GM19397 (cell line): ENCODE measurements around the gene ASNSD1.
"Not testable (repeated sequence)": the region's sequence is repeated elsewhere in the genome, so short reads cannot be mapped to it uniquely, and the experiment has no call there.

Experiments used
- ATAC-seq: cut with Tn5 transposase; IDR thresholded peaks from one replicate; pipeline ENCODE4 v1.9.1; 2021; ENCODE audit warnings: mild to moderate bottlenecking, moderate library complexity; ENCODE audit not compliant: unreplicated experiment

Gene ASNSD1

GRCh38 chr2:189685540-189686229, 24.4 kb downstream of the ASNSD1 start:
- no peak for ATAC-seq

GRCh38 chr2:189687796-189688195, 26.5 kb downstream of the ASNSD1 start:
- not testable (repeated sequence) for ATAC-seq

GRCh38 chr2:189696223-189696622, 35.0 kb downstream of the ASNSD1 start:
- no peak for ATAC-seq

- ATAC-seq, result no peak
Observed at GRCh38 chr2:189698020-189698887, 37.0 kb downstream of the ASNSD1 start.

- no peak for ATAC-seq
Observed at GRCh38 chr2:189700681-189701080, 39.4 kb downstream of the ASNSD1 start.

GRCh38 chr2:189702071-189702470, 40.8 kb downstream of the ASNSD1 start:
- ATAC-seq, result no peak

GRCh38 chr2:189709501-189710221, 48.4 kb downstream of the ASNSD1 start:
- no peak for ATAC-seq

- ATAC-seq, result not testable (repeated sequence)
Observed at GRCh38 chr2:189717593-189717992, 56.3 kb downstream of the ASNSD1 start.

GRCh38 chr2:189719571-189719970, 58.3 kb downstream of the ASNSD1 start:
- no peak for ATAC-seq
